IPS-NIHi7 (cell line): ENCODE data around the gene MEIS2.

ENCODE experiments used
- DNase-seq: peaks from one replicate; pipeline ENCODE4 v3.0.0; 2012; ENCODE audit warnings: mixed read lengths; ENCODE audit errors: extremely low spot score

MEIS2 gene

DNA sequence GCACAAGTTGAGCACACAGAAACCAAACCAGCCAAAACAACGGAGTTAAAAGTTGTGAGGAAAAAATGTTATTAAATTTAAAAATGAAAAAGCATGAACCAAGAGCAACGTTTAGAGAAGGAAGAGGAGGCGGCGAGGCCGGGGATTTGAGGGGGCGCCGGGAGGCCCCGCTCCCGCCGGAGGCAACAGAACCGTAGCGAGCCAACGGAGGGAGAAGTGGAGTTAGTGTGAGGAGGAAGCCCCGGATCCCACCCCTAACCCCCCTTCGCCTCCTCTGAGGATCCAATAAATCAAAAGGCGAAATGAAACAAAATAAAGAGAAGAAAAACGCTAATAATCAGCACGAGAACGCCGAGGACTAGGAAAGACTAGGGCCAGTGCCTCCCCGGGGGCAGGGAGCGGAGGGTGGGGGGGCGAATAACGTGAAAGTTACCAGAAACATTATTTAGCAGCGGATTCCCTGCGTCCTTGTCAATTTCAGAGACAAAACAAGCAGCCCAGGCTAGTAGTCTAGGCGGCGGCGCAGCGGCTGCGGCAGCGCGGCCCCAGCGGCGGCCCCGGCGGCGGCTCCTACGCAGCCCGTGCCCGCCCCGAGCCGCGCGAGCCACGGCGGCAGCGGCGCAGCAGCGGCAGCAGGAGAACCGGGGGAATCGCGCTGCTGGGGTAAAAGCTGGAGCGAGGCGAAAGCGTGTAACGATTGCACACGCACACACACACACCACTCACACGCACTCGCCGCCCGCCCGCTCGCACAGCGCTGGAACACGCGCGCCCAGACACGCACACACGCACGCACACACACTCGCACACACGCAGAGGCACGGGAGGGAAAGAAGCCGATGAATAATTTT, 1.7 kb downstream of the MEIS2 start:
- DNase-seq: no peak

DNA sequence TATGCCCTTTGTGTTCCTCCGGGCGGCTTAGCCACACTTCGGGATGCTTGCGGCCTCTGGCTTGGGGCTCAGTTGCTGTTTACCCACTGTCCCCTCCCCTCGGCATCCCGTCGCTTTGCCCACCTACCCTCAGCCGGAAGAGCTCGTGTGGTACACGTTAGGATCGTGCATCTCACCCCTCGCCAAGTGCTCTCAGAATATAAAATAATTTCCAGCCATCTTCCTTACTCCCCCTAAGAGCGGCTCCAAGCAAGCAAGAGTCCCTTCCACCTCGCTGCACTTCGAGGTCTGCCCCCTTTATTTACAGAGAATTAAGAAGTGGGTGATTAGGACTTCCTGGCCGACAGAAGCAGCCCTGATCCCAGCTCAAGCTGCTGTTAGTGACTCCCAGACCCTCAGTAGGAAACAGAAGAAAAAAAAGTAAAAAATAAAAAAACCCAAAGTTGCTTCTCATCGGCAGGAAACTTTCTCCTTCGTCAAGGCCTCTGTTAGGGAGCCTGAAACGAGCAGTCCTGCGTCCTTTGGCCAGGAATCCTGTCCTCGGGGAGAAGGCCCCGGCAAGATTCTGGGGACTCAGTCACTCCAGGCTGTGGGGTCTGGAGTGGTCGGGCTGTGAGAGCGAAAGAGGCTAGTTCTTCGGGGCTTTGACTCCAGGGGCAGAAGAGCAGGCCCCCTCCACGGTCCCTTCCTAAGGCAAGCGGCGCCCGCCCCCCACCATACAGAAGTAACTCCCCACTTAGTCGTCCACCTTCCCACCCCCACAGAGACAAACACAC, 3.0 kb downstream of the MEIS2 start:
- no peak for DNase-seq

DNA sequence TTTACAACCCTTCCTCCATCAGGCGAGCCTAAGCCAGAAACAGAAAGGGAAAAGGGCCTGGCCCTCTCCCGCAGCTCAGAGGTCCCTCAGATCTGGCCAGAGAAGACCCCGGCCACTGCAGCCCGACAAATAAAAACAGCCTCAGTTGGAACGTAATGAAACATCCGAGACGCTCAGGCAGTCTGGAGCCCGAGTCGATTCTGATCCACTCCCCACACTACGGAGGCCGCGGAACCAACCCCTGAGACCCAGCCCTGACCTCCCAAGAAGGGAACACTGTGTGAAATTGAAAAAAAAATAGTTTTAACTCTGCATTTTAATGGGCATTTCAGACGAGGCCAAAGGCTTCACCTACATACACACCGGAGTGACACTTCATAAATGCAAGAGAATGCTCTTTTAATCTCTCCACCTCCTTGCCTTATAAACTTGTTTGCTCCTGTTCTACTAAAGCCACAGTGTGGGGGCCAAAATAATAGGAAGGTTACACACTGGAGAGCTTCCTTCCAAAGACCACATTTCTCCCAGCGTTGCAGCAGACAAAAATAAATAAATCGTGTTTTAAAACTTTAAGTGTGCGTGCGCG, 3.7 kb downstream of the MEIS2 start:
- DNase-seq: no peak

GRCh38 chr15:37095770-37096557, 4.4 kb downstream of the MEIS2 start:
- DNase-seq: no peak

DNA sequence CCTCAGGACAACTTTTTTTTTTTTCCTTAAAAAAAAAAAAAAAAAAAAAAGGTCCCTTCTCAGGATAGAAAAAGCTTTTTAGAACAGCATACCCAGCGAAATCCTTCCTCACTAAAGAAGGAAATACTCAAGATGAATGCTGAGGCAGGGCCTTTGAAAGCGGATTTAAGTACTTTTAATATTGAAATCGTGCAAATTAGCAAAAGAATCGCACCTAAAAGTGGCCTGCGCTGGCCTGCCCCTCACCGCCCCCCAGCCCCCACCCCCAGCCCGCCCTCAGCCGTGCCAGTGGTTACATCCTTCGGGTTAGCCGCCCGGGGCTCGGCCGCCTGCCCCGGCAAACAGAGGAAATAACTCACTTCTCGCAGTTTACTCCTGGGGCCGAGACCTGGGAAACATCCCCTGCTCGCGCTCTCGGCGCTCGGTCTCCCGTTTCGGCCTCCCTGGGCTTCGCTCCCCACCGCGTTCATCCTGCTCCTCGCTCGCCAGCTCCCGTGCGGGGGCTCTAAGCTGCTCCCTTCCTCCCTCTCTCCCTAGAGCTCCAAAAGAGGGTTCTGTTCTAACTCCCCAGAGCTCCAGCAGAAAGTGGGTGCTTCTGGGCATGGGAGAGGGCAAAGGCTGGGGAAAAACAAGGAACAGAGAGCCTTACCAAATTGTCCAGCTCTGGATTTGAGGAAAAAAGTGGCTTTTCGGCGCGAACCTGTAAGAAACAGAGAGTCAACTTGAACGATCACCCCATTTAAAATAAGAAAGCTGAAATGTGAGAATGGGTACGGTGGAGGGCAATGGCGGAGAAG, 5.2 kb downstream of the MEIS2 start:
- peak; percentile 69 for DNase-seq

DNA sequence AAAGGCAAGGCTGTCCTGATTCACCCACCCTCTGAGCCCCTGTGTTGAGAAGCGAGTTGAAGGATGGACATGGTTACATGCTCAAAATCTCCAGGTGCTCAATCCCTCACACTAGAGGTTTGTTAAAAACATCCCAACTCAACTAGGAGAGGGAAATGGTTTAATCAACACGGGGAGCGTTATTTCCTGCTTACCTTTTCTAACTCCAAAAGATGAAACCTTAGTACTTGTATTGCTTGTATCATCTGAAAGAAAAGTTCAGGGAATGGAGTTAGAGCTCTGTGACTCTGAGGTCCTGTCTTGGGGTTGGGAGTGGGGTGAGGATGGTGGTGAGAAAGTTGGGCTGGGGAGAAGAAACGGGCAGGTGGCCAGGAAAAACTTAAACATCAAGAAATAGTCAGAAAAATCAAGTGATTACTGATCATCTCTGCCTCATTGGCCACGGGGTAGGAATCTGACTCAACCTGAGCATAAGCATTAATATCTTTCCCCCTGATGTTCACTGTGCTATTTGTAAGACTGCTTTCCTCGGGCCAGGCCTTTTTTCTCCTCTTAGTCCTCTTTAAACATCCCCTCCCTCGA, 5.9 kb downstream of the MEIS2 start:
- no peak for DNase-seq

DNA sequence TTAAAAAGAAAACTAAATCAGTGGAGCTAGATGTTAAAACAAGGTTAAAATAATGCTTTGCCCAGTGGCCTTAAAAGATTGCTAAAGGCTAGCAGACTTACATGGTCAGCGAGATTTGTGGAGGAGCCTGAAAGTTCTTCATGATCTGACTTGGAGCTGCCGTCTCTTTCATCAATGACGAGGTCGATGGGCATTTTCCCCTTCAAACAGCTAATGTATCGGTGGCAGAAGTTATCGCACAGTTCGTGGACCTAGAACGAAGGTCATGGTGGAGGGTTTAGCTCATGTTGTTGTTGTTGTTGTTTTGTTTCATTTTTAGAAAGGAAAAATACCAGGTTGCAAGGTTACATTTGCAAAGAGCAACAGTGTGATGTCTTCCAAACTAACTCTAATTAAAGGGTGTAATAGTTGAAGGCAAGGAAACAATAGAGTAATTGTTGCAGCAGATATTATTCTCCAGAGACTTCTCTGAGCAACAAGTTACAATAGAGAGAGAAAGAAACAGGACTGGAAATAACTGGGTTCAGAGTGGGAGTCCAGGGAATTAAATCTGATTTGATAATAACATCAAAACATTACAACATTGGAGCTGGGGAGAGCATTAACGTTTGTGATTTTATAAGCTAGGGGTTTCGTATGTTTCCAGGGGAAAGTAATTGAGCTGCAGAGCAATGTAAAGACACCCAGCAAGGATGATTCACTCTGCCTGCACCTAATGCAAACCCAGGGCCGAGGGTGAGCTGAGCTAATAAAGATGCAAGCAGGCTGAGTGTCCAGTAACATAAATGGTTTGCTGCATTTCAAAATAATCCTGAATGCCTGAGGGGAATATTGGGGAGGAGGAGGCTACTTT, 6.6 kb downstream of the MEIS2 start:
- DNase-seq: no peak

DNA sequence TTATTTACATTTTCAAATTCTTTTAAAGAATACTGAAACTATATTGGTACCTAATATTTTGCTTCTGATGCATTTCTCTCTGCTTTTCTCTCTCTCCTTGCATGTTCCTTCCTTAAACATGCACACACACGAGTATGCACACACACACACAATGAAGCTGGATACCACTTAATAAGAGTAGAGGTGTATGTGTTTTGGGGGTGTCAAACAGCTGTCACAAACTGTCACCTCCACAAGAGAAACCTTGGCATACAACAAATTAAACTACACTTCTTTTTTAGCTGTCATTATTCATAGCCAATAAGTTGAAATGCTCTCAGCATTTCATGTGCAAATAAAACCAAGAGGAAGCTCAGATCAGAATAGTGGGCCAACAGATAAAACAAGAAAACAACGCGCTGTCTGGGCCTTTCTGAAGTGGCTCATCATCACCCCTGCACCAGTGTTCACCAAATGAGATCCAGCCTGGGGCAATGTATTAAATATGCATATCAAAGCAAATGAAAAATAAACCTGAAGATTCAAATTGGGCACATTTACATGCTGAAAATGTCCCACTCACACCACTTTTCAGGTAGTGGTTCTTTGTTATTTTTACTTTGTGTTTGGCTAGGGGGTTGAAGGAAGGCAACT, 9.7 kb downstream of the MEIS2 start:
- no peak for DNase-seq

DNA sequence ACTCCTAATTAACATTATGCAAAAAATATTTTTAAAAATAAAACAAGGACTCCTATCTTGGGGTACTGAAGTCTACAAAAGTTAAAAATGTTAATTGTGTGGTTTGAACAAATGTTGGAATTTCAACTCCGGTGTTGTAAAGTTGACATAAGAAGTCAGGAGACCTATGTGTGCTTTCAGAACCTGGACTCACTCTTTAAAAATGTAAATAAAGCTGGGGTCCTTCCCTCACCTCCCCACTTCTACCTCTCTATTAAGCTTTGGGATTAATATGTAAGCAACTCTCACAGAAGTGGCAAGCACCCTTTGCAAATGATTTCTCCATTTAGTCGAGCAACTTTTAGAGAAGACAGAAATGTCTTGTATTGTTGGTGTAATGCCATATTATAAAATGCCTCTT, 11.9 kb downstream of the MEIS2 start:
- DNase-seq: no peak

- no peak for DNase-seq
Observed at GRCh38 chr15:37087131-37087588, 13.2 kb downstream of the MEIS2 start.

DNA sequence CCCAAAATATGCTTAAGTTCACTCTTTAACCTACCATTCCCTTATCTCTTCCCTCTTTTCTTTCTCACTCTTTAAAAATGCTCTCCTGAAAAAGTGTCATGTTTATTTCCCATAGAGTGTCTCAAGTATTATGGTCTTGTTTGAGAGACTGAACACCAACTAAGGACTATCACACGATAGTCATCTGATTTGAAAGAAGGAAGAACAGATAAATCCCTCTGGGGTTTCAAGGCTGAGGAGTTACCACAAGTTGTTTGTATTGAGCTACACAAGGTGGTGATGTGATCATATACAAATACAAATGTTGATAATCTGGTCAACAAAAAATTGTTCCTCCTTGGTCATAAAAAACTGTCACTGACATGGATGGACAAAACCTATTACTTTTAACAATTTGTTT, 13.8 kb downstream of the MEIS2 start:
- DNase-seq: no peak

GRCh38 chr15:37086120-37086519, 14.2 kb downstream of the MEIS2 start:
- no peak for DNase-seq

DNA sequence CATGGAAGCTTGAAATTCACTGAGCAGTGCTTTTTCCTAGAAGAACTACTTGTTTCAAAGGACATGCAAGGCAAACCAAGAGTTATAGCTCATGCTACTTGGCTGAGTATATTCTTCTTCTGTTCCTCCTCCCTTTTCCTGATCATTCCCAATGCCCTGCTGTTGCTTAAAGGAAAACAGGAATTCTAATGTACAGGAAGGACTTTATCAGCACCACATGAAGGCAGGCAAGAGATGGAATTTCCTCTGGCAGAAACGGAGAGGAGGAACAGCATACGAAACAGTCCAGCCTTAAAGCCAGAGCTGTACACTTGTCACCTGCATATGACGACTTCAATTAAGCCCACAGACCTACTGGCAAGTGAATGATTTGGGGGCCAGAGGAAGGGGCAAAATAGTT, 15.7 kb downstream of the MEIS2 start:
- DNase-seq: no peak

GRCh38 chr15:37083610-37084009, 16.7 kb downstream of the MEIS2 start:
- no peak for DNase-seq

DNA sequence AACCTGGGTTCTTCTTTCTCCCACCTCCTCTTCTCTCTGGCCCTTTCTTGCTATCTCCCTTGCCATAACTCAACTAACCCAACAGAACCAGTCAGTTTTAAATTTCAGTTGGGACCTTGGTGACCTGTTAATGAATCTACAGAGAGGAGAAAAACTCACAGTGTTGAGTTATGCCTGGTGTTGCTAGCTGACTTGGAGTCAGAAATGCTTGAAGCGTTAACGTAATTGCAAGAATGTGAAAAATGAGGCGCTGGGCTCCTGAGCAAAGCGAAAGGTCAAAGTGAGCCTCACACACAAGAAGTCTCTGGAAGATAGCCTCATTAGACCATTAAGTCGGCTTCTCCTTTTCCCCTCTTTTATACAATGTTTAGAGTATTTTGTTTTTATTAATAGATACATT, 18.4 kb downstream of the MEIS2 start:
- DNase-seq: no peak

DNA sequence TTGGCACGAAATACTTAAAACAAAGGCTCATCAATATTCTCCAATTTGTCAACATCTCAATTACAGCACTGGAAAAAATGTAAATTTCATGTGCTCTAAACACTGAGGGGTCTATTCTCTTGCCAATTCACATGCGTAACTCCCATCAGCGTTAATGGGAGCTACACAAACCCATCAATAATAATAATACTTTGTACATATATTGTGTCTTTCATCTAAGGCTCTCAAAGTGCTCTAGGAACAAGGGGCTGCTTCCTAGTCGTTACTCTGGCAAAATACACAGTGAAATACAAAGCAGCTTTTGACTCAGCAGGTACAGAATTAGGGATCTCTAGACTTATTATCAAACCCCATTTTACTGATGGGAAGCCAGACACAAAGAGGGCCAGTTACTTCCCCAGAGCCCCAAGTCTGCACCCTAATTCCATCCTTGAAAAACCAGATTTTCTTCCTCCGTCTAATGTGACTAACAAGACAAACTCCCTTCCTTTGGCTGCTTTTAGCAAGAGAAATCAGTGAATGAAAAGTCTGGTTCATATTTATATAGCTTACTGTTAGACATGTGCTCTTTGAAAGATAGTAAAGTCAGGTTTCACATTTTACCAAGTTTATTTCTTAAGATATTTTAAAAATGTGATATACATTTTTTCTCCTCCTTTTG, 20.0 kb downstream of the MEIS2 start:
- DNase-seq: no peak

- DNase-seq: no peak
Observed at GRCh38 chr15:37079726-37080125, 20.6 kb downstream of the MEIS2 start.

DNA sequence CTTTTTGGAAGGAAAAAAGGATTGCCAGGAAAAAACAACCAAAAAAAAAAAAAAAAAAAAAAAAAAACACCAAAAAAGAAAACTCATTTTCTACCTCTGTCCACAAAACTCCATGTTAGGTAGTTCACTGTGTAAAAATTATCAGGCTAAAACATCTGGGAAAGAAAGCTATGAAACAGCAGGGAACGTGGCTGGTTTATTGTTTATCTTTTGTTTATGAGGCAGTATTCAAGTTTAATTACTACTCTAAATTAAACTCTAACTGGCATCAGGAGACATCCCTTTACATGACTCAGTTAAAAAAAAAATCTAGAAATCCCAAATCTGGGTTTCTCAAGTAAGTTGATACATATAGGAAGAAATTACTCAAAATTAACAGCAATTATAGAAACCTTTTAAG, 21.8 kb downstream of the MEIS2 start:
- DNase-seq: no peak
